HL-60/S4 (cell line): ENCODE results near the gene LRBA.
"Not testable (repeated sequence)": the region's sequence is repeated elsewhere in the genome, so short reads cannot be mapped to it uniquely, and the experiment has no call there.

Source experiments
- in situ Hi-C: fragments of 300-500 bp; cut with MboI; formaldehyde crosslinking; loops from 2 replicates; pipeline ENCODE4 v1.14.3; 2022; ENCODE audit warnings: low sequenced_read_pairs

The LRBA gene

GRCh38 chr4:150540959-150541360 lies 474.1 kb downstream of the LRBA start:
- in situ Hi-C loops, result no loop called here

GRCh38 chr4:150540536-150540935 lies 474.5 kb downstream of the LRBA start:
- in situ Hi-C loops, result no loop called here

GRCh38 chr4:150537911-150538310 lies 477.2 kb downstream of the LRBA start:
- in situ Hi-C loops, result not testable (repeated sequence)

GRCh38 chr4:150534818-150535217 lies 480.3 kb downstream of the LRBA start:
- in situ Hi-C loops, result no loop called here

- in situ Hi-C loops, result no loop called here
Observed at GRCh38 chr4:150533673-150534072, 481.4 kb downstream of the LRBA start.

- in situ Hi-C loops, result no loop called here
Observed at GRCh38 chr4:150525321-150525868, 489.7 kb downstream of the LRBA start.

- in situ Hi-C loops, result no loop called here
Observed at GRCh38 chr4:150518559-150518958, 496.5 kb downstream of the LRBA start.

- in situ Hi-C loops, result no loop called here
Observed at GRCh38 chr4:150515135-150515534, 499.9 kb downstream of the LRBA start.

- in situ Hi-C loops, result no loop called here
Observed at GRCh38 chr4:150514709-150515108, 500.4 kb downstream of the LRBA start.

- in situ Hi-C loops, result no loop called here
Observed at GRCh38 chr4:150510176-150510865, 504.8 kb downstream of the LRBA start.

- in situ Hi-C loops, result not testable (repeated sequence)
Observed at GRCh38 chr4:150507656-150508055, 507.4 kb downstream of the LRBA start.

GRCh38 chr4:150501983-150502382 lies 513.1 kb downstream of the LRBA start:
- in situ Hi-C loops, result no loop called here

GRCh38 chr4:150501009-150501727 lies 513.9 kb downstream of the LRBA start:
- in situ Hi-C loops, result no loop called here

- in situ Hi-C loops, result no loop called here
Observed at GRCh38 chr4:150497612-150498011, 517.5 kb downstream of the LRBA start.

GRCh38 chr4:150495550-150495949 lies 519.5 kb downstream of the LRBA start:
- in situ Hi-C loops, result no loop called here

- in situ Hi-C loops, result no loop called here
Observed at GRCh38 chr4:150493851-150494250, 521.2 kb downstream of the LRBA start.

- in situ Hi-C loops, result no loop called here
Observed at GRCh38 chr4:150491132-150492049, 523.7 kb downstream of the LRBA start.

GRCh38 chr4:150482581-150482980 lies 532.5 kb downstream of the LRBA start:
- in situ Hi-C loops, result no loop called here

GRCh38 chr4:150479657-150480056 lies 535.4 kb downstream of the LRBA start:
- in situ Hi-C loops, result no loop called here

GRCh38 chr4:150477869-150478268 lies 537.2 kb downstream of the LRBA start:
- in situ Hi-C loops, result no loop called here

- in situ Hi-C loops, result no loop called here
Observed at GRCh38 chr4:150476776-150477175, 538.3 kb downstream of the LRBA start.
